ENCODE data around the gene CYP24A1.

DNA sequence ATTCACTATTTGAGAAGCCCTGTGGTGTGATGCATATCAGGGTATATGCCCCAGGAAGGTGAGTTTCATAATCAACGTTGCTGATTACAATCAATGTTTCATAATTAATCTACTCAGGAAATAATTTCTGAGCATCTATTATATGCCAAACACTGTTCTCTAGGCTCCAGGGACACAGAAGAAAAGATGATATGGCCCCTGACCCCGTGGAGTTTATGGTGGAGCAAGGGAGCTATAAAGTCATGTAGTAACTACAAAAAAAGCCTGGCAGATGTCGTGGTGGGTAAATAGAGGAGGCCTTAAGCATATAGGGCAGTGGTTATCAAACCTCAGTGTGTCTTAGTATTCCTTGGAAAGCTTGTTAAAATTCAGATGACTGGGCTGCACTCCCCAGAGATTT is 63.3 kb downstream of the CYP24A1 start:
- no peak for TF ChIP-seq EZH2phosphoT487 (IDR thresholded peaks at IDR 0.05; ENCODE audit: borderline replicate concordance, low read length)
- TF ChIP-seq, protein P1, sequence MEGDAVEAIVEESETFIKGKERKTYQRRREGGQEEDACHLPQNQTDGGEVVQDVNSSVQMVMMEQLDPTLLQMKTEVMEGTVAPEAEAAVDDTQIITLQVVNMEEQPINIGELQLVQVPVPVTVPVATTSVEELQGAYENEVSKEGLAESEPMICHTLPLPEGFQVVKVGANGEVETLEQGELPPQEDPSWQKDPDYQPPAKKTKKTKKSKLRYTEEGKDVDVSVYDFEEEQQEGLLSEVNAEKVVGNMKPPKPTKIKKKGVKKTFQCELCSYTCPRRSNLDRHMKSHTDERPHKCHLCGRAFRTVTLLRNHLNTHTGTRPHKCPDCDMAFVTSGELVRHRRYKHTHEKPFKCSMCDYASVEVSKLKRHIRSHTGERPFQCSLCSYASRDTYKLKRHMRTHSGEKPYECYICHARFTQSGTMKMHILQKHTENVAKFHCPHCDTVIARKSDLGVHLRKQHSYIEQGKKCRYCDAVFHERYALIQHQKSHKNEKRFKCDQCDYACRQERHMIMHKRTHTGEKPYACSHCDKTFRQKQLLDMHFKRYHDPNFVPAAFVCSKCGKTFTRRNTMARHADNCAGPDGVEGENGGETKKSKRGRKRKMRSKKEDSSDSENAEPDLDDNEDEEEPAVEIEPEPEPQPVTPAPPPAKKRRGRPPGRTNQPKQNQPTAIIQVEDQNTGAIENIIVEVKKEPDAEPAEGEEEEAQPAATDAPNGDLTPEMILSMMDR (conservative IDR thresholded peaks at IDR 0.05; ENCODE audit: low read depth, low read length): no peak

All from PC-3 (cell line).